Lower lobe of right lung (tissue), 2 donors: ENCODE measurements around the gene TMEM53. TPM values are rescaled to one million over a fixed set of nuclear protein-coding genes. Genes with fewer than 3 reads are reported as not detected.

Source experiments
- ATAC-seq, 2 donors: fragments of 200-7000 bp; cut with Tn5 transposase; one replicate each; pipeline ENCODE4 v1.9.1; 2020 to 2022; ENCODE audit warnings: mild to moderate bottlenecking in 2 of 2, moderate library complexity in 2 of 2
- DNase-seq: peaks from one replicate; pipeline ENCODE4 v3.0.0-alpha.2; 2020
- H3K27ac ChIP-seq: fragments of 200-600 bp; one replicate; pipeline ENCODE4 v1.8.0; 2022
- H3K27me3 ChIP-seq: fragments of 200-600 bp; one replicate; pipeline ENCODE4 v1.8.0; 2022; ENCODE audit warnings: low read depth
- H3K36me3 ChIP-seq: fragments of 200-600 bp; one replicate; pipeline ENCODE4 v1.8.0; 2022; ENCODE audit warnings: mild to moderate bottlenecking
- H3K4me1 ChIP-seq: fragments of 200-600 bp; one replicate; pipeline ENCODE4 v1.8.0; 2022
- H3K4me3 ChIP-seq: fragments of 200-600 bp; one replicate; pipeline ENCODE4 v1.8.0; 2022; ENCODE audit warnings: mild to moderate bottlenecking
- H3K9me3 ChIP-seq: fragments of 200-600 bp; one replicate; pipeline ENCODE4 v1.8.0; 2022
- intact Hi-C: fragments of 100-400 bp; cut with DNase I; formaldehyde crosslinking; loops from one replicate; pipeline ENCODE4 v1.11.0; 2022
- total RNA-seq: library from RNA; stranded (reverse); fragmentation: NEBNext Ultra II Directional; extraction: Animal tissue kit (Norgen Biotek cat#: 25700); gene quantifications from one replicate; pipeline ENCODE4 v1.2.1, GENCODE V29; 2021
- TF ChIP-seq, protein P1 (sequence below): fragments of 200-600 bp; IDR thresholded peaks from one replicate; pipeline ENCODE4 v1.8.0; 2022; ENCODE audit warnings: antibody characterized with exemption, mild to moderate bottlenecking
- donor health status: DM: no; HTN: yes; CAD: no; lungs with severe emphysema.

Gene TMEM53
- total RNA-seq, 1 donor from 2014 or later: 22.6 TPM

DNA sequence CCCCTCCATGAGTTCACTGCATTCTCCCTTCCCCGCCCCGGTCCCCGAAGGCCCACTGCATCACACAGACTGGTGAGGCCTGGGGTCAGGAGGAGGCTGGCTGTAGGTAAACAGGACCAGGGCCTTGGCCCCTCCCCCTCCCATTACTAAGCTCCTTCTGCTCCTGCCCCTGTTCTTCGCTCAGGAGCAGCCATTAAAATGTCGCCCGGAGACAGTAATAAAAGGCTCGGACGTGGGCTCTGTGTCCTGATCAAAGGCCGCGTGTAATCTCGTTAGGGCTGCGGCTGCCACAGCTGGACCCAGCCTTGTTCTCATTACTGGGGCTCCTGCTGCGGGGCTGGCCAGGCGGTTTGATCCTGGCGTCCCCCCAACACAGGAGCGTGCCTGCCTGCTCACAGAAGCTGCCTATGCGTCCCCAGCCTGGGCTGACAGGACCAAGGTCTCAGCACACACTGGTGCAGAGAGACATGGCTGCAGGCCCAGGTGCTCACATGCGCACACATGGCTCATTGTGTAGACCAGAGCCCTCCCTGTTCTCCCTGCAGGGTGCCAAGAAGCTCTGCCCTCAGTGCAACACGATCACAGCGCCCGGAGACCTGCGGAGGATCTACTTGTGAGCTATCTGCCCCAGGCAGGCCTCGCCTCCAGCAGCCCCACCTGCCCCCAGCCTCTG lies 24.0 kb downstream of the TMEM53 start:
- no peak overlapping the region for H3K4me3 ChIP-seq
- ATAC-seq (no peak), DNase-seq (no peak)
- no peaks in the 10 kb centered on the region for H3K9me3 ChIP-seq
- intact Hi-C loops: no loop called here
- H3K36me3 ChIP-seq: peaks cover 85% of the 10 kb centered on the region
- no peaks in the 10 kb centered on the region for H3K4me1 ChIP-seq
- no peak overlapping the region for H3K27ac ChIP-seq
- TF ChIP-seq, protein P1, sequence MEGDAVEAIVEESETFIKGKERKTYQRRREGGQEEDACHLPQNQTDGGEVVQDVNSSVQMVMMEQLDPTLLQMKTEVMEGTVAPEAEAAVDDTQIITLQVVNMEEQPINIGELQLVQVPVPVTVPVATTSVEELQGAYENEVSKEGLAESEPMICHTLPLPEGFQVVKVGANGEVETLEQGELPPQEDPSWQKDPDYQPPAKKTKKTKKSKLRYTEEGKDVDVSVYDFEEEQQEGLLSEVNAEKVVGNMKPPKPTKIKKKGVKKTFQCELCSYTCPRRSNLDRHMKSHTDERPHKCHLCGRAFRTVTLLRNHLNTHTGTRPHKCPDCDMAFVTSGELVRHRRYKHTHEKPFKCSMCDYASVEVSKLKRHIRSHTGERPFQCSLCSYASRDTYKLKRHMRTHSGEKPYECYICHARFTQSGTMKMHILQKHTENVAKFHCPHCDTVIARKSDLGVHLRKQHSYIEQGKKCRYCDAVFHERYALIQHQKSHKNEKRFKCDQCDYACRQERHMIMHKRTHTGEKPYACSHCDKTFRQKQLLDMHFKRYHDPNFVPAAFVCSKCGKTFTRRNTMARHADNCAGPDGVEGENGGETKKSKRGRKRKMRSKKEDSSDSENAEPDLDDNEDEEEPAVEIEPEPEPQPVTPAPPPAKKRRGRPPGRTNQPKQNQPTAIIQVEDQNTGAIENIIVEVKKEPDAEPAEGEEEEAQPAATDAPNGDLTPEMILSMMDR: no peak
- no peaks in the 10 kb centered on the region for H3K27me3 ChIP-seq

DNA sequence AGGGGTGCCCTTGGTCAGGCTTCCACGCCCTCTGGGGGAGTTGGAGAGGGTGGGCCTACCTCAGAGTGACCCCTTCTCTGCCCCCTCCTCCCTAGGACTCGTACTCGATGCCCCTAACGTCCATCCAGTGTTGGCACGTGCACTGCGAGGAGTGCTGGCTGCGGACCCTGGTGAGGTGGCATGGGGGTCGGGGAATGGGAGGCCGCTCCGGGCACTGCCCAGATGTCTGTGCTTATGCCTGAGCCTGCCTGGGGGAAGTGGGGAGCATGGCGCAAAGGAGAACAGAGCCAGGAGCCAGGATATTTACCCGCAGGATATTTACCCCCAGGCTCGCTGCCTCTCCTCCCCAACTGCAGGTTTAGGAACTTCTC lies 24.5 kb downstream of the TMEM53 start:
- H3K4me1 ChIP-seq: no peaks in the 10 kb centered on the region
- peaks cover 90% of the 10 kb centered on the region for H3K36me3 ChIP-seq
- no peak overlapping the region for H3K27ac ChIP-seq
- TF ChIP-seq, protein P1: no peak
- no peaks in the 10 kb centered on the region for H3K9me3 ChIP-seq
- intact Hi-C loops: no loop called here
- H3K27me3 ChIP-seq: no peaks in the 10 kb centered on the region
- no peak overlapping the region for H3K4me3 ChIP-seq
- DNase-seq (no peak), ATAC-seq (no peak)

DNA sequence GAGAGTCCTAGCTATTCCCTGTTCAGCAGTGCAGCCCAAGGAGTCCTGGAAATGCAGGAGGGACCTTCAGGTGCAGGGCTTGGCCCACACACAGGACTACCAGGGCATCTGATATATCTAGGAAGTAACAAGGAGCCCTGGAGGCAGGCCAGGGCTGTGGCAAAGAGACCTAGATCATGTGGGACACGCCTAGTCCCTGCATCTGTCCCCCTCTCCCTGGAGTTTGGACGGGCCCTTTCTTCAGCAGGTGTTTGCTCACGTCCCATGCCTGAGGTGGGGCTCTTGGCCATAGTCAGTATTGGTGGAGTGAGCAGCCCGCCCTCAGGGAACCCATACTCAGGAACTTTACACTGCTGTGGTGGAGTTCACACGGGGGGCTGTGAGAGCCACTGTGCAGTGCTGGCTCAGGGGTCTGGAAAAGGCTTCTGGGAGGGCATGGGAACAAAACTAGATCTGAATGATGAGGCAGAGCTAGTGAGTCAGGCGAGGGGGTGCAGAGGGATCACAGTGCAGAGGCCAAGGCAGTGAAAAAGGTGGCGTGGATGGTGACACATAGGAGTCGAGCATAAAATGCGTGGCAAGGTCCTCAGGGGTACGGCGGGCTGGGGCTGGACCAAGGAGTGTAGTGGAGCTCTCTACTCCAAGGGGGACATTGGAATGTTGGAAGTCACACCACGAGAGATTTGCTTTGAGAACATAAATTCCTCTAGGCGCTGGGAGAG lies 25.6 kb downstream of the TMEM53 start:
- DNase-seq: no peak
- ATAC-seq: no peak
- TF ChIP-seq, protein P1: no peak
- intact Hi-C loops: no loop called here
- H3K27me3 ChIP-seq: no peaks in the 10 kb centered on the region
- H3K4me1 ChIP-seq: no peaks in the 10 kb centered on the region
- peaks cover 90% of the 10 kb centered on the region for H3K36me3 ChIP-seq
- no peak overlapping the region for H3K4me3 ChIP-seq
- no peak overlapping the region for H3K27ac ChIP-seq
- no peaks in the 10 kb centered on the region for H3K9me3 ChIP-seq

DNA sequence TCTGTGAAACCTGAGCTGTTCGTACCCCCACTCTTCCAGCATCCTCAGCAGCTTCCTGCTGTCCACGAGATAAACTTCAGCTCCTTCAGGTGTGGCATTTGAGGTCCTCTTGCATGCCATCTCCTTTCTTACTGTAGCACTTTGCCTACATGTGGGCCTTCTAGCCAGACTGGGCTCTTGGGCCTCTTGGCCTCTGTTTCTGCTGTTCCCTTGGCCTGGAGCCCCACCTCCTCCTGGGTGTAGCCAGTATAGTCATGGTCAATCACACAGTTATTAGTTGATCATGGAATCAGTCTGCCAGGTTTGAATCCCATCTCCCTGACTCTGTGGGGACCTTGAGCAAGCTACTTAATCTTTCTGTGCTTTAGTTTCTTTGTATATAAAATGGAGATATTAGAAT lies 26.4 kb downstream of the TMEM53 start:
- no peaks in the 10 kb centered on the region for H3K9me3 ChIP-seq
- no peak overlapping the region for H3K27ac ChIP-seq
- no peak for ATAC-seq
- H3K36me3 ChIP-seq: peaks cover 95% of the 10 kb centered on the region
- H3K27me3 ChIP-seq: no peaks in the 10 kb centered on the region
- no peaks in the 10 kb centered on the region for H3K4me1 ChIP-seq
- no peak overlapping the region for H3K4me3 ChIP-seq
- no peak for DNase-seq
- TF ChIP-seq, protein P1: no peak
- intact Hi-C loops: no loop called here

- intact Hi-C loops: no loop called here
- ATAC-seq: no peak
- no peaks in the 10 kb centered on the region for H3K9me3 ChIP-seq
- no peak overlapping the region for H3K4me3 ChIP-seq
- TF ChIP-seq, protein P1: no peak
- no peaks in the 10 kb centered on the region for H3K27me3 ChIP-seq
- H3K27ac ChIP-seq: peak overlapping the region; percentile 20
- no peaks in the 10 kb centered on the region for H3K4me1 ChIP-seq
- H3K36me3 ChIP-seq: peaks cover 100% of the 10 kb centered on the region
- DNase-seq: no peak
These were observed 27.8 kb downstream of the TMEM53 start for GRCh38 chr1:44646261-44647110.
